Left lung (tissue), 10 donors: ENCODE measurements around the gene ADGRG7. TPM values are rescaled to one million over a fixed set of nuclear protein-coding genes. Genes with fewer than 3 reads are reported as not detected.

Source experiments
- ATAC-seq: fragments of 200-7000 bp; cut with Tn5 transposase; one replicate; pipeline ENCODE4 v1.9.1; 2020; ENCODE audit warnings: moderate library complexity
- DNase-seq, 4 donors: peaks; one replicate each; pipeline ENCODE4 v3.0.0-alpha.2; 2013 to 2020
- H3K27ac ChIP-seq, 2 donors: fragments of 200-600 bp; sonication (generic) in 1 of 2; one replicate each; pipeline versions ENCODE4 v1.5.0 to v1.8.0; 2020 to 2021
- H3K27me3 ChIP-seq, 2 donors: fragments of 200-600 bp; sonication (generic) in 1 of 2; one replicate each; pipeline versions ENCODE4 v1.5.0 to v1.8.0; 2020 to 2021
- H3K36me3 ChIP-seq, 2 donors: fragments of 200-600 bp; sonication (generic) in 1 of 2; one replicate each; pipeline versions ENCODE4 v1.5.0 to v1.8.0; 2020 to 2021
- H3K4me1 ChIP-seq, 2 donors: fragments of 200-600 bp; one replicate each; pipeline ENCODE4 v1.8.0; 2021
- H3K4me3 ChIP-seq, 2 donors: fragments of 200-600 bp; sonication (generic) in 1 of 2; one replicate each; pipeline versions ENCODE4 v1.5.0 to v1.8.0; 2020 to 2021; ENCODE audit warnings: mild to moderate bottlenecking in 1 of 2
- H3K9me3 ChIP-seq, 2 donors: fragments of 200-600 bp; sonication (generic) in 1 of 2; one replicate each; pipeline versions ENCODE4 v1.5.0 to v1.8.0; 2020 to 2021
- CTCF ChIP-seq, 2 donors: fragments of 200-600 bp; sonication (generic) in 1 of 2; IDR thresholded peaks; one replicate each; pipeline versions ENCODE4 v1.5.0 to v1.8.0; 2021; ENCODE audit warnings: antibody characterized with exemption in 2 of 2
- intact Hi-C, 2 donors: fragments of 100-400 bp; cut with DNase I; formaldehyde crosslinking; loops; one replicate each; pipeline versions ENCODE4 v1.11.2 to v1.14.2; 2022
- polyA plus RNA-seq, 6 donors: library from polyadenylated mRNA; unstranded; fragments of 120-200 nt; gene quantifications; one replicate each; pipeline ENCODE4 v1.2.1, GENCODE V29; 2013; ENCODE audit not compliant: insufficient read length in 6 of 6
- total RNA-seq, 2 donors: library from RNA; stranded (reverse); fragmentation: NEBNext Ultra II Directional; extraction: Animal tissue kit (Norgen Biotek cat#: 25700); gene quantifications; one replicate each; pipeline ENCODE4 v1.2.1, GENCODE V29; 2021
- donor health status: DM: no; HTN: yes; CAD: no.
- donor health status: DM: no; HTN: no; CAD: no.

ADGRG7 gene
- total and polyA plus RNA-seq, 8 donors: not detected

- Histone ChIP-seq H3K4me1 (no peaks in the 10 kb centered on the region), H3K4me3 (no peak overlapping the region), H3K9me3 (no peaks in the 10 kb centered on the region), H3K36me3 (no peaks in the 10 kb centered on the region), H3K27me3 (no peaks in the 10 kb centered on the region), H3K27ac (no peak overlapping the region)
- TF ChIP-seq CTCF (IDR thresholded peaks at IDR 0.05): no peak
- ATAC-seq: peak; percentile 69
- peak in 2 of 4 donors; percentile 33 to 82 for DNase-seq
- intact Hi-C loops: no loop called here
Measured at GRCh38 chr3:100682056-100682853, 72.9 kb downstream of the ADGRG7 start.

- ATAC-seq: no peak
- Histone ChIP-seq H3K4me1 (no peaks in the 10 kb centered on the region), H3K36me3 (no peaks in the 10 kb centered on the region), H3K27me3 (no peaks in the 10 kb centered on the region), H3K4me3 (no peak overlapping the region), H3K27ac (no peak overlapping the region), H3K9me3 (no peaks in the 10 kb centered on the region)
- no peak for TF ChIP-seq CTCF (IDR thresholded peaks at IDR 0.05)
- intact Hi-C loops: no loop called here
- DNase-seq: peak in 1 of 4 donors; percentile 61
Measured at GRCh38 chr3:100682854-100683760, 73.7 kb downstream of the ADGRG7 start.

GRCh38 chr3:100693225-100693624 lies 83.8 kb downstream of the ADGRG7 start:
- no peak for TF ChIP-seq CTCF (IDR thresholded peaks at IDR 0.05)
- no peak overlapping the region for H3K27ac ChIP-seq
- intact Hi-C loops: no loop called here
- ATAC-seq (no peak), DNase-seq (no peak)
- H3K4me1 ChIP-seq: no peaks in the 10 kb centered on the region
- no peak overlapping the region for H3K4me3 ChIP-seq
- H3K9me3 ChIP-seq: no peaks in the 10 kb centered on the region
- H3K36me3 ChIP-seq: no peaks in the 10 kb centered on the region
- peaks cover 0 to 4% of the 10 kb centered on the region in 2 donors for H3K27me3 ChIP-seq

- Histone ChIP-seq H3K4me3 (no peak overlapping the region), H3K4me1 (no peaks in the 10 kb centered on the region), H3K9me3 (no peaks in the 10 kb centered on the region), H3K27ac (no peak overlapping the region), H3K27me3 (peaks cover 0 to 4% of the 10 kb centered on the region in 2 donors), H3K36me3 (no peaks in the 10 kb centered on the region)
- ATAC-seq (no peak), DNase-seq (no peak)
- intact Hi-C loops: no loop called here
- TF ChIP-seq CTCF (IDR thresholded peaks at IDR 0.05): no peak
Measured at GRCh38 chr3:100695696-100696095, 86.3 kb downstream of the ADGRG7 start.

- DNase-seq: no peak
Measured at GRCh38 chr3:100696161-100696560, 86.8 kb downstream of the ADGRG7 start.

More at GRCh38 chr3:100696161-100696560, 86.8 kb downstream of the ADGRG7 start:
- no peaks in the 10 kb centered on the region for H3K4me1 ChIP-seq
- no peak for ATAC-seq
- no peaks in the 10 kb centered on the region for H3K36me3 ChIP-seq
- TF ChIP-seq CTCF (IDR thresholded peaks at IDR 0.05): no peak
- intact Hi-C loops: no loop called here
- no peak overlapping the region for H3K27ac ChIP-seq
- H3K4me3 ChIP-seq: no peak overlapping the region
- H3K9me3 ChIP-seq: no peaks in the 10 kb centered on the region
- H3K27me3 ChIP-seq: peaks cover 0 to 4% of the 10 kb centered on the region in 2 donors
